GM19395 (cell line): ENCODE results near the gene CYP2D6.
"Not testable (repeated sequence)": the region's sequence is repeated elsewhere in the genome, so short reads cannot be mapped to it uniquely, and the experiment has no call there.

ENCODE experiments used
- ATAC-seq: cut with Tn5 transposase; IDR thresholded peaks from one replicate; pipeline ENCODE4 v1.9.1; 2021; ENCODE audit warnings: mild to moderate bottlenecking, moderate library complexity; ENCODE audit not compliant: unreplicated experiment

CYP2D6 gene

DNA sequence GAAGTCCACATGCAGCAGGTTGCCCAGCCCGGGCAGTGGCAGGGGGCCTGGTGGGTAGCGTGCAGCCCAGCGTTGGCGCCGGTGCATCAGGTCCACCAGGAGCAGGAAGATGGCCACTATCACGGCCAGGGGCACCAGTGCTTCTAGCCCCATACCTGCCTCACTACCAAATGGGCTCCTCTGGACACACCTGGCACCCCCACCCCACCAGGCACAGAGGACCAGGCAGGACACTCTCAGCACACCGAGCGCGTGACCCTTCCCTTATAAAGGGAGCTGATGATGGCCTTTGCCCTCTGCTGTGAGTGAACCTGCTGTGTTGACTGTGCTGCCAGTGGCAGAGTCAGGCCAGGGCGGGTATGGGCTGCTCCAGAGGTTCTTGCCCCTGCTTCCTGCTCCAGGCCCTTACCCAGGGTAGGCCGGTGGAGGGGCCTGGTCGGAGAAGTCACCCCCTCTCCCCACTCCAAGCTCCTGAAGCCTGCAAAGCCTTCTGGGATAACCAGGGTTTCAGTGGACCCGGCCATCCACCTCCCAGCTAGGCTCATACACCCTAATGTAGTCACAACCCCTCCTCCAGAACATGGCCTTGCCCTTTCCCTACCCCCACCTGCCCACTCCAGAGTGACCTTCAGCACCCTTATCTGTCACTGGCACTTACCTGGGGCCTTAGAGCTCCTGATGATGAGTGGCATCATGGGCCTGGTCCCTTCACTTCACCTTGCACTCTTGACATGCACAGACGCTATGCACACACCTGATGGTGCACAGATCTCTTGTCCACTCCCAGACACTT lies at the start of gene CYP2D6:
TSS of gene CYP2D6 (minus strand) at position 172 of the 793 bp plus-strand sequence. CDS start at position 153, 19 bp downstream.
- not testable (repeated sequence) for ATAC-seq

DNA sequence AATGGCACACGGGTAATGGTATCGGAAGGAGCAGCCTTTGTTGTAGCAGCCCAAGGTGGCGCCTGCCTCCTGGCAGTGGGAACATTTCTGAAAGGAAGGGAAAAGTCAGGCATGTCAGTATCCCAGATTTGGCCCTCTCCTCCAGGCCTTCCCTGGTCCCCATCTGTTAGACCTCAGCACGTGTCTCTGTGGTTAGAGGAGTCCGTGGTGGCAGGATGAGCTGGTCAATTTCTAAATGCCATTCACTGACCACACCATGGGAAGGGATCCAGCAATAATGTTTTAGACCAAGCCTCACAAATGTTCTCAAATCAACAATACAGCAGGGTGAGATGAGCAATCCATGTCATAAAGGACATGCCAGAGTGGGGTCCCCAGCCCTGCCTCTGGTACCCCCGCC lies 49.0 kb upstream of the CYP2D6 start:
- no peak for ATAC-seq

DNA sequence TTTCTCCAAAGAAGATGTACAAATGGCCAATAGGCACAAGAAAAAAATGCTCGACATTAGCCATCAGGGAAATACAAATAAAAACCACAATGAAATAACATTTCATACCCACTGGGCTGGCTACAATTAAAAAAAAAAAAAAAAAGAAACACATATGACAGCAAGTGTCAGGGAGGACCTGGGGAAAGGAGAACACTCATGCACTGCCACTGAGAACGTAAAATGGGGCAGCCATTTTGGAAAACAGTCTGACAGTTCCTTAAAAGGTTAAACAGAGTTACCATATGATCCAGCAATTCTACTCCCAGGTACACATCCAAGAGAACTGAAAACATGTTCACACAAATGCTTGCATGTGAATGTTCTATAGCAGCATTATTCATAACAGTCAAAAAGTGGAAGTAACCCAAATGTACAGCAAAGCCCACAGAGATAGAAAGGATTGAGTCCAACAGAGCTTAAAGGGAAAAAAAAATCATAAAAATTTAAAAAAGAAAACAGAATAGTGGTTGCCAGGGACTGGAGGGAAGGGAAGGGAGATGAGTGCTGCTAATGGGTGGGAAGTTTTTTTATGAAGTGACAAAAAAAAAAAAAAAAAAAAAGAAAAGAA lies 48.4 kb upstream of the CYP2D6 start:
- no peak for ATAC-seq

DNA sequence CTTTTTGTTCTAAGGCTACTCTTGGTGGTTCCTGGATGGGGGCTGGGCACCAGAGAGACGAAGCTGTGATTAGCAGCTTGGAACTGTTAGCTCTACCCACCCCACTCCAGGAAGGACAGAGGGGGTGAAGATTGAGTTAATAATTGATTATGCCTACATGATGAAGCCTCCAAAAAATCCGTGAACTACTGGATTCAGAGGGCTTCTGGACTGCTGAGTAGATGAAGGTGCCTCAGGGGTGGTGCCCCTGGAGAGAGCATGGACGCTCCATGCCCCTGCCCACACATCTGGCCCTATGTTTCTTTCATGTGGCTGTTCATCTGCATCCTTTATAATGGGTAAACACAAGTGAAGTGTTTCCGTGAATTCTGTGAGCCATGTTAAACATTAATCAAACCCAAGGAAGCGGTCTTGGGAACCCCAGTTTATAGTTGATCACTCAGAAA lies 47.3 kb upstream of the CYP2D6 start:
- ATAC-seq, result no peak

DNA sequence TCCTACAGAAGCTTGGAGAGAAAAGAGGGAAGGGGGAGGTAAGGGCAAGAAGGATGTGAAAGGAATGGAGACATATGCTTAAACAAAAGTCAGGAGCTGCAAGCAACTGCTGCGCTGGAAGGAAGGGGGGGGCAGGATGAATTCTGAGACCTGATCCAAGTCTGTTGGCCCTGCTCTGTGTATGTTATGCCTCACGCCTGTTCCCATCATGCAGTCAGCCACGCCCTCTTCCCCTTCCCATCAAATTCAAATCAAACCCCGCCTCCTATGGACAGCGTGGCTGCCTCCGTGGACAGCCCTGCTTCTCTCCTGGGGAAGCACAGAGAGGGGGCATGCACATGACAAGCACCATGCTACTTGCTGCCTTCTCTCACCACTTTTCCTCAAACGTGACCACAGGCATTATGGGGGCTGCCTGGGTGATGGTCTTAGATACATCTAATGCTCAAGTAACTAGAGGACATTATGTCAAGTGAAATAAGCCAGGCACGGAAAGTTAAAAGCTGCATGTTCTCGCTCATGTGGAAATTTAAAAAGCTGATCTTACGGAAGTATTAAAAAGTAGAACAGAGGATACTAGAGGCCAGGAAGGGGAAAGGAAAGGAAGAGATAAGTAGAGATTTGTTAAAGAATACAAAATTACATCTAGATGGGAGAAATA lies 45.8 kb upstream of the CYP2D6 start:
- ATAC-seq, result no peak

DNA sequence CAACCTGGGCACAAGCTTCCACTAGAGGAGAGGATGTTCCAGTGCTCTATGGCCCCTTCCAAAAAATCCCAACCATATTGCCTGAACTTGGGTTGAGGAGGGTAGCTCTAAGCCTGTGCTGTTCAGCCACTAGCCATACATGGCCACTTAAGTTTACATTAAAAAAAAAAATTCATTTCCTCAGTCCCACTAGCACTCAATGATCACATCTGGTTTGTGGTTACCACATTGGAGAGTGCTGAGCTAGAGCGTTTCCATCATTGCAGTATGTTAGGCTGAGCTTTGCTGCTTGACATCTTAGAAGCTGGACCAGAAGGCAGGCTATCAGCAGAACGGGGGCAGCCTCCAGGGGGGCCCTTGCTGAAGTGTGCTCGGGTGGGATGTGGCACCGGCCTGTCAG lies 43.5 kb upstream of the CYP2D6 start:
- no peak for ATAC-seq

DNA sequence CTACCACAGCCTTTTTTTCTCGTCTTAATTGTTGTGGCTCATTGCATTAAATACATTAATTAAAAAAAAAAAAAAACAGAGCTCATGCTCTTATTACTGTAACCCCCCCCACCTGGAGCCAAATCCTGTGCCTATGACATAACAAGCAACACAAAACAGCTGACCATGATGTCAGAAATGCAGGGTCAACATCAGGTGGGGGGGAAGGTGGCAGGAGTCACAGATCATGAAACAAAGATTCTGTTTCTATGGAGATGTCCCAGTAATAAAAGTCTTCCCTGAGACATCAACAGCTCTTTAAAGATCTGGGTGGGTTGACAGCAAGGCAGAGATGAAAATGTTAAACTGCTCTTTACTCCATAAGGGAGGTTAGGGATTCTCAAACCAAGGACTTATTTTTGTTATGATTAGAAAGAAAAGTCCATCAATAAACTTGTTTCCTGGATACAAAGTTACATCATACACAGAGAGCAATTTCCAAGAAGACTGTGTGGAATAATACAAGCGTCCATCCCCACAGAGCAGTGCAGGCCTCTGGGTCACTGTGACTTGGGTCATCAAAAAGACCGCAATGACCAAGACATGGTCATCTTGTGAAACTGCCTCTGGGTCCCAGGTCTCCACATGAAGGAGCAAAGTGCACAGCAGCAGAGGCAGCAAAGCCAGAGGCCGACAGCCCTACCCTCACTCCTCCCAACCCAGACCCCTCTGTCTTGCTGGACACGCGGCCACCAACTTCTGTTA lies 42.7 kb upstream of the CYP2D6 start:
- no peak for ATAC-seq

DNA sequence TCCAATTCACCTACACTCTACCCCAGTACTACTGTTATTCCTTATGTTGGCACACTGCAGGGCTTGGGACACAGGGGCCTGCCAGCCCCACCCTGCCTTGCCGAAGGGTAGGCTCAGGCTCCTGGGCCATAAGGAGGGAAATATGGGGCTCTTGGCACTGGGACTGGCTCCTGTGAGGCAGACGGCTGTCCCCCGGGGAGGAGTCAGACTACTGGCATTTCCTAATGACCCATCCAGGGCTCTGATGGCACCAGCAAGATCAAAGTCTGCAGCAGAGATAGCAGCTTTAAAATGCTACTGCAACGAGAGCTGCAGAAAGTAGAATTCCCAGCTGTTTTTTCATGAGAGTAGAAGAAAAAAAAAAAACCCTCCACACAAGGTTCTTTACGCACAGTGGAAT lies 42.2 kb upstream of the CYP2D6 start:
- ATAC-seq, result no peak

DNA sequence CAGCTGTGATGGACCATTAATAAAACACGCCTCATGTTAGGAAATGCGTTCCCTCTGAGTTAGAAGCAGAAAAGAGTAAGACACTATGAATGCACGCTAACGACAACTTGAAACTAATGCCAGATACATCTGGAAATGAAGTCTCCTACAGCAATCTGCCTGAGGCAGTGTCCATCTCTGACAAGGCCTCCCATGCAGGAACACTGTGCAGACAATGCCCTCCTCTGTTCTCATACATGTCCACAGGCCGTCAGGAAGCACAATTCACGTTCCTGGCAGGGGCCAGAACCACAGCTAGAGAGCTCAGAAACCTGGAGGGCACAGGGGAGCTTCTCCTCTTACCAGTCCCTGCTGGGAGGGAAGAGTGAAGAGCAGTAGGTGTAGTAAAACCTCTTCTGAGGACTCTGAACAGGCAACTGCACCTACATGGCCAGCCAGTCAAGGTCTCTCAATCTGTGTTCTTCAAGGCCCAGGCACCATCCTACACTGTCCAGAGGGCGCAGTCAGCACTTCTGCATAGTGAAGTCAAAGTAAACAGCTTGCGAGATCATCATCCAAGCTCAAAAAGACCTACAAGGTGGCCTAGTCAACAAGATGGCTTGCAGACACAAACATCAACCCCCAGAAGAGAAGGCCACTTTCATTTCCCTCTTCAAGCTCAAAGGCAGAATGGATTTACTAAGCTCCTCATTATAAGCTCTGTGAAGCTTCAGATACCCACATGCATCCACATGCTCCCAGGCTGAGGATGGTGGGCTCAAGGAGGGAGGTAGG lies 41.5 kb upstream of the CYP2D6 start:
- ATAC-seq, result no peak

DNA sequence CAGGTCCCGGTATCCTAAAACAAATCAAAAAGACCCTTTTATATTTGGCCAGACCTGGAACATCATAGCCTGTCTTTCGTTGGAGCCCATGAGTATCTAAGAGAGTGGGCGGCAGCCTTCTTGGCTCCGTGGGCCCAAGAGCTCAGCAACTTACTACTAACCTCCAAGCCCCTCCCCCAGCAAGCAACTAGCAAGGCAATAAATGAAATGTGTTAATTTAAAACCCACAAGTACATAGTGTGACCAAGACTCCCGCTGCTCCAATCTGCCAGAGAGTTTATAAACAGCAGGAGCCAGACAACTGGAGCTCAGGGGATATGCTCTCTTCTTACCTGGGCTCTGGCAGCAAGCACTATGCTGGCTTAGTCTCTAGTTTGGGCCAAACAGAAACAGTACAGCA lies 40.8 kb upstream of the CYP2D6 start:
- ATAC-seq, result no peak

DNA sequence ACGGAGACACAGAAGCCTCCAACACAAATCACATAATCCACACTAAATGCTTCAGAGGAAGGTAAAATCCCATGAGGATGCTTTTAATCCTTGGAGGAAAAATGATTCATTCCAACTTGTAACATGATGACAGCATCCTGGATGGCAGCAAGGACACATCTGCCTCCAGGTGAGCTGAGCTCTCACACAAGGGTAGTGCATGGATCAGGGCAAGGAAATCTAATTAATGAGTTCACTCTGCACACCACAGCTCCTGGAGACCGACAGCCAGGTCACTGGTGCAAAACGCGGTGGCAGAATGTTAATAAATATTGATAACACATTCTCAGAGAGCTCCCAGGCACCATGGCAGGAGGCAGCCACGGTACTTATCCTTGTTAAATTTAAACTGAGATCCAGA lies 40.3 kb upstream of the CYP2D6 start:
- no peak for ATAC-seq

DNA sequence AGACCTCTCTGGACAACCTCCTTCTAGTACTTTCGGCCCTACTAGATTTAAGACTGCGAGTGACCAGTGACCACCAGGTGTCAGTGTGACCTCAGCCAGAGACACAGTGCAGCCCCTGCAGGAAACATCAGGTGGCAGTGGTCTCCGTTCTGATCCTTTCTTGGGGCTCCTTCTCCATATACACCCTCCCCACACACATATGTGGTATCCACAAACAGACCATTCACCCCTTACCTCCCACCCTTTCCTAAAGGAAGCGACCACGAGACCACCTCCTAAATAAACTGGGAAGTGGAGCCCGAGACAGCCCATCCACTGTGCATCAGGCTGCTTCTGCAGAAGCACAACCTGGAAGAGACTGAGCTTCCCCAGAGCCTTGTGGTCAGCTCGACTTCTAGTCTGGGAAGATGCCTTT lies 38.5 kb upstream of the CYP2D6 start:
- no peak for ATAC-seq

DNA sequence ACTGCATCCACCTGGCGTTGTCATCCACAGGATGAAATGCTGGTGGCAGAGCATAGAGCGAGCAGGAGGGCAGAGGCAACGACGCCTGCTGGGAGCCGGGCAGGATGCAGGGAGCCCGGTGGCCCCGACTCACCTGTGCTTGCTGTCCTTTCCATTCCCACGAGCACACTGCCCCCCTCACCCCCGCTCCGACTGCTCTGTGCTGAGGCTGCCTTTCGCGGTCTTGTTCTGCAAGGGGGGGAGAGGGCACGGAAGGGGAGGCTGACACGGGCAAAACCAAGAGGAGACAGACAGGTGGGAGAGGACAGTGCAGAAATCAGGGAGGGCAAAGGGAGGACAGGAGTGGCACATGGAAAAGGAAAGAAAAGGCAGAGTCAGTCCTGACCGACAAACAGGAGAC lies 37.9 kb upstream of the CYP2D6 start:
- ATAC-seq, result no peak

DNA sequence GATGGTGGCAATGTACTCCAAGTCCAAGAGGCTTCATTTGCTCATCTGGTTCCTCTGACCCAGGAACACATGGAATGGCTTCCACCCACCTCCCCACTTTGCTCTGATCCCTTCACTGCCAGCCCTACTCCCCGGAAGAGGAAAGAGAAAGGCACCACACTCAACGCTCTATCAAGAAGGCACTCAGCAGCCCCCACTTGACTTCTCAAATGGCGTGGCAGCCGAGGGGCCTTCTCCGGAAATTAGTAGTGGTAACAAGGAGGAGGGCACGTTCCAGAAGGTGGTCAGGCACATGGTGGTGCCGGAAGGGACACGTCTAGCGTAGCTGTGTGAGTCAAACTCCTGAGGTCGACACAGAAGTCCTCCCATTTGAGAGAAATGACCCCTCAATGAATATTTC lies 36.5 kb upstream of the CYP2D6 start:
- ATAC-seq, result no peak

DNA sequence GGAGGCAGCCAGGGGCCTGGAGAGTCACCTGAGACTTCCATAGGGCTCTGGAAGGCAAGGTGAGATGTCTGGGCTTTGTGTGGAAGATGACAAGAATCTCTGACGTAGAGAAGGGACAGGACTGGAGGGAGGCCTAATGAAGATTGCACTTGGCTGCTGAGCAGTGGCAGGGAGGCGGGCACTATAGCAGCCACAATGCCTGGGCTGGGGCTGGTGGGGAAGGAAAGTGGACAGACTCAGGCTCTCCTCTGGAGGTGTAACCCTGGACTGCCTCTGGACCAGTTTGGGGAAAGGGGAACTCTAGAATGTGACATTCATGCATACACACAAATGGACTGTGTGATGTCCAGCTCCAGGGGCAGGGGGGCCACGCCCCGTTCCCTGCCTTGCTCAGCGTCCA lies 34.3 kb upstream of the CYP2D6 start:
- ATAC-seq, result no peak

DNA sequence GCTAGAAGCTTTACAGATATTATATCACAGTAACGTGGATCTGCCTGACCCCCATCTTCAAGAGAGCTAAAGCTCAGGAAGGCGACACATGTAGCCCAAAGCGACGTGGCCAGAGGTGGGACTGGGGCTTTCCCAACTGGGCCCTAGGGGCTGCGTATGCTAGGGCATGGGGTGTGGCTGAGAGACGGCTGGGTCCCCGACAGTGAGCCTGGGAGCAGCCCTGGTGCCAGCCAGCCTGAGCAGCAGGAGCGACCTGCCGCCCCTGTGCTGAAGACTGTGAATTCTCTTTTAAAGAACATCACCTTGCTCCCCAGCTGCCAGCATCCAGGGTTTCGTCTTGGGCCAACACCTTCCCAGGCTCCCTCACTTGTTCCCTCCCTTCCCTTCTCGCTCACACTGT lies 32.9 kb upstream of the CYP2D6 start:
- no peak for ATAC-seq

DNA sequence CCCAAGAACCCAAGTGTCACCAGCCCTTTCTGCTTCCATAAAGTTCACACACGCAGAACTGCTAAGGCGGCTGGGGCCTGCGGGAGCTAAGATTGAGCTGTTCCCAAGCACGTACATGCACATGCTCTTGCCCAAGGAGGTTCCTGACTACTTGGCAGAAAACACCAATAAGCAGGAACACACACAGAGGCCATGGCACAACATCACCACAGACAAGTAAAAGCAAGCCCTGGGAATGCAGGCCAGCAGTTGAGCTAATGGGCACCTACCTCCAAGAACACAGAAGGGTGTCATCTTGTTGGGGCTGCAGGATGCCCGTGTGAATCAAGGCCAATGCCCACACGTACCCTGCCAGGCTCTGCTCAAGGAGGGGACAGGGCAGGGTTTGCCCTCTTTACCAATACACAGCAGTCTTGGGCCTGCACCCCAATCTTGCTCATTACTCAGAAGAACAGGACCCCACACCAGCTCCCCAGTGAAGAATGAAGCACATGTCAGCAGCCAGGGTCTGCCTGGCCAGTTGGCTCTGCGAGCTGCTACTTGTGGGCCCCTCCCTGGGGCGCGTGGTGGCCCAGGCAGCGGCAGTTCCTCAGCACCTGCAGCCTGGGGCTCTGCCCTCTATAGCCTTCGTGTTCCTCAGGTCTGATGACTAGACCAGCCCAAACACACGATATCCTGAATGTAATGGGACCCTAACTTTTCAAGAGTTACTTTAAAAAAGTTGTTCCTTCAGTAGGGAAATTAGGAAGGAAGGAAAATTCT lies 32.3 kb upstream of the CYP2D6 start:
- no peak for ATAC-seq

DNA sequence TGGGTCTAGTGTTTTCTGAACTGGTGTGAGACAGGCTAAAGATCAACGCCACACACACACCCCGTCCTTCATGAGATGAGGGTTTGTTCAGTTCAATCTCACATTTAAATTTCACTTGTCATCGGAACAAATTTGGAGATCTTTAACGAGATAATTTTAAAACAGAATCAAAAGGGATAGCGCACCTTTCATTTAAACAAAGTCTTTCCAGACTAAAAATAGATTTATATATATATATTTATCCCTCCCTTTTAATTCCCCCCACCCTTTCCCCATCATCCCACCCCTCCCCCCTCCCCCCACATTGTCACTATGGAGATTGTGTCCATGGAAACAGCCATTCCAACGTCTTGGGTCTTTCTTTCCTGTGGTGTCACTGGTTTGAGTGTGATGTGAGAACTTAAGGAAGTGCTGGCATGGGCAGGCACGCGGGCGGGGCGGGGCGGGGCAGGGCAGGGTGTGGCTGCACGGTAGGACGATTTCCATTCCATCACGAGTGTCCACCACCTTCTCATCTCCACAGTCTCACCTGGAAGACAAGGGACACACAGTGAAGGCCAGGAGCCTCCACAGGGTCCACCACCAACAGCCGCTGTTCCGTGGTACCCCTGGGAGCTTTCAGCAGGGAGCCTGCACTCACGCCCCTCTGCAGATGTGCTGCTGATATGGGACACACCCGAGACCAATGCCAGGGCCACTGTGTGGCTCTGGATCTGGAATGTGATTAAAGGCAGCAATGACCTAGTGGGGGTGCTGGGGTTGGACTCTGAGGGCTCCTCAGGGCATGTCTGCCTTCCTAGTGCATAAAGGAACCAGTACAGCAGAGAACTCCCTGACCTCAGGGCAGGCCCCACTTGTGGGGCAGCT lies 30.5 kb upstream of the CYP2D6 start:
- ATAC-seq, result no peak

DNA sequence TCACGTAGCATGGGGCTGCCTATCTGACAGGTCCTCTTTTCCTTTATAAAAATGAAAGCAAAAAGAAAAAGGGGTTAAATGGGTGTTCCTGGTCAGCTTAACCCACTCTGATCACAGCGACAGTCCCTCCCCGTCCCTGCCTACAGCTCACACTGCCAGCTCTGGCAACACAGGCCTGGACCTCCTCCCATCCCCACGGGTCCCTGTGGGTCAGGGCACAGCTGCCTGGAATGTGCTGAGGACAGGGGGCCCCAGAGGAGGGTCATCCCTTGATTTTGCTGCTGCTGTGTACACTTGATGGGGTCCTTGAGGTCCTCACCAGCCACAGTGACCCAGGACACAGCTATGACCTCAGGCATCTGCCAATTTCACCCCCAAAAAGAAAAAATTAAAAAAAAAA lies 29.6 kb upstream of the CYP2D6 start:
- ATAC-seq, result no peak
